HEK293T (cell line): Measurements from ENCODE around the gene F11.
A peak's percentile ranks its signal among the peaks of the same experiment; 100 is the strongest.

Source experiments
- CTCF ChIA-PET: fragments of 350-600 bp; formaldehyde crosslinking; extraction: SDS; loops from one replicate; lab custom pipeline; 2021; ENCODE audit warnings: antibody characterized with exemption, inconsistent platforms; lab: Yijun Ruan, JAX
- POLR2A ChIA-PET: fragments of 350-600 bp; formaldehyde crosslinking; extraction: SDS; loops from one replicate; lab custom pipeline; 2020; ENCODE audit warnings: antibody characterized with exemption, inconsistent platforms; lab: Yijun Ruan, JAX
- DNase-seq: peaks from one replicate; pipeline ENCODE4 v3.0.0; 2012; ENCODE audit warnings: mixed read lengths; ENCODE audit errors: extremely low spot score
- ARNT ChIP-seq: fragments of 450-650 bp; IDR thresholded peaks from 2 replicates; pipeline ENCODE4 v1.6.1; 2017; ENCODE audit warnings: mild to moderate bottlenecking
- BHLHE40 ChIP-seq: fragments of 450-650 bp; IDR thresholded peaks from 2 replicates; pipeline ENCODE4 v1.6.1; 2016; ENCODE audit warnings: mild to moderate bottlenecking, moderate library complexity, borderline replicate concordance
- CTBP1 ChIP-seq: fragments of 450-650 bp; IDR thresholded peaks from 2 replicates; pipeline ENCODE4 v1.6.1; 2016; ENCODE audit warnings: borderline replicate concordance
- ELF4 ChIP-seq: fragments of 450-650 bp; IDR thresholded peaks from 2 replicates; pipeline ENCODE4 v1.6.1; 2017; ENCODE audit warnings: antibody characterized with exemption
- FOXA1 ChIP-seq: fragments of 450-650 bp; IDR thresholded peaks from 2 replicates; pipeline ENCODE4 v1.6.1; 2016; ENCODE audit warnings: mild to moderate bottlenecking
- FOXK2 ChIP-seq: fragments of 450-650 bp; IDR thresholded peaks from 2 replicates; pipeline ENCODE4 v1.6.1; 2016; ENCODE audit warnings: mild to moderate bottlenecking
- FOXM1 ChIP-seq: fragments of 450-650 bp; IDR thresholded peaks from 2 replicates; pipeline ENCODE4 v1.6.1; 2017; ENCODE audit warnings: mild to moderate bottlenecking, borderline replicate concordance
- HDGF ChIP-seq: fragments of 450-650 bp; IDR thresholded peaks from 2 replicates; pipeline ENCODE4 v1.6.1; 2017; ENCODE audit warnings: antibody characterized with exemption, borderline replicate concordance
- L3MBTL2 ChIP-seq: fragments of 450-650 bp; conservative IDR thresholded peaks from 2 replicates; pipeline ENCODE4 v1.6.1; 2016; ENCODE audit warnings: mild to moderate bottlenecking
- LEF1 ChIP-seq: fragments of 450-650 bp; IDR thresholded peaks from 2 replicates; pipeline ENCODE4 v1.6.1; 2017; ENCODE audit warnings: mild to moderate bottlenecking, borderline replicate concordance
- NFRKB ChIP-seq: fragments of 450-650 bp; IDR thresholded peaks from 2 replicates; pipeline ENCODE4 v1.6.1; 2016; ENCODE audit warnings: mild to moderate bottlenecking, moderate library complexity
- SP1 ChIP-seq: fragments of 450-650 bp; IDR thresholded peaks from 2 replicates; pipeline ENCODE4 v1.6.1; 2017
- SUZ12 ChIP-seq: fragments of 450-650 bp; IDR thresholded peaks from 2 replicates; pipeline ENCODE4 v1.6.1; 2016; ENCODE audit warnings: mild to moderate bottlenecking
- TARDBP ChIP-seq: fragments of 450-650 bp; IDR thresholded peaks from 2 replicates; pipeline ENCODE4 v1.6.1; 2016
- ZNF384 ChIP-seq: fragments of 450-650 bp; IDR thresholded peaks from 2 replicates; pipeline ENCODE4 v1.6.1; 2016
- TF ChIP-seq, protein P1 (sequence below): fragments of 450-650 bp; IDR thresholded peaks from 2 replicates; pipeline ENCODE4 v1.6.1; 2016

F11 gene

DNA sequence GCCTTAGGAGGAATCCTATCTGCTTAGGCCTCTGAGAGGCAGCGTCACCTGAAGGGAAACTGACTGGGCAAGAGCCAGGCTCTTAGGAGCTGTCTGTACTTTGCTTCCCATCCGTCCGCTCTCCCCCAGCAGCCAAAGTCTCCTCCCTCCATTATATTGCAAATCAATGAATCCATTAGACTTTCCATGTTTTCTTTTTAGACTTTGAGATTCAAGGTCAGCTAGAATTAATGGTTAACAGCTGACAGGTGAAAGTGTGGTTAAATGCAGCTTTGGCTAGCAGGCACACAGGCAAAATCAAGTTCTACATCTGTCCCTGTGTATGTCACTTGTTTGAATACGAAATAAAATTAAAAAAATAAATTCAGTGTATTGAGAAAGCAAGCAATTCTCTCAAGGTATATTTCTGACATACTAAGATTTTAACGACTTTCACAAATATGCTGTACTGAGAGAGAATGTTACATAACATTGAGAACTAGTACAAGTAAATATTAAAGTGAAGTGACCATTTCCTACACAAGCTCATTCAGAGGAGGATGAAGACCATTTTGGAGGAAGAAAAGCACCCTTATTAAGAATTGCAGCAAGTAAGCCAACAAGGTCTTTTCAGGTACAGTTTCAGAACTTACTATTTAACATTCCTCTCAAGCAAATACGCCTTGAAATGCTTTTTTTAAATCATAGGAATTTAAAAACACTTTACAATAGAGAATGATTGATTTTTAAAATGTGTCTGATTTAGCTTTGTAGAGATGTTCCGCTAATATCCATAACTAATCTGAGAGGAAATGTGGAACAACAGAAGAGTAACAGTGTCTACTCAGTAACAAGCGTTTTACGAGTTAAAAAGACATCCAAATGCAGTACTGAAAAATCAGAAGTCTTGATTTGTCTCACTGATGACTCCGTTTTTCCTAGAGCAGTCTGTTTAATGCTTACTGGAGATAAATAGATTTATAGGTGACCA lies at the start of gene F11:
TSS of gene F11 (plus strand) at position 507 of the 970 bp plus-strand sequence. CDS start 948 bp downstream, outside the sequence.
- CTCF ChIA-PET, result interaction anchor here (0.7 to 1.1 kb wide), 2 partner anchors 12 to 1370 kb away, joined by 3 read pairs; no protein-coding TSS in a partner anchor
- TF ChIP-seq ELF4, result no peak
- no peak for TF ChIP-seq SP1
- TF ChIP-seq FOXA1, result no peak
- TF ChIP-seq ZNF384, result no peak
- no peak for TF ChIP-seq BHLHE40
- no peak for TF ChIP-seq LEF1
- TF ChIP-seq CTBP1, result no peak
- TF ChIP-seq NFRKB, result no peak
- no peak for DNase-seq
- POLR2A ChIA-PET, result interaction anchor here (1.5 kb wide), 1 partner anchor 62 kb away, joined by 5 read pairs; no protein-coding TSS in a partner anchor

DNA sequence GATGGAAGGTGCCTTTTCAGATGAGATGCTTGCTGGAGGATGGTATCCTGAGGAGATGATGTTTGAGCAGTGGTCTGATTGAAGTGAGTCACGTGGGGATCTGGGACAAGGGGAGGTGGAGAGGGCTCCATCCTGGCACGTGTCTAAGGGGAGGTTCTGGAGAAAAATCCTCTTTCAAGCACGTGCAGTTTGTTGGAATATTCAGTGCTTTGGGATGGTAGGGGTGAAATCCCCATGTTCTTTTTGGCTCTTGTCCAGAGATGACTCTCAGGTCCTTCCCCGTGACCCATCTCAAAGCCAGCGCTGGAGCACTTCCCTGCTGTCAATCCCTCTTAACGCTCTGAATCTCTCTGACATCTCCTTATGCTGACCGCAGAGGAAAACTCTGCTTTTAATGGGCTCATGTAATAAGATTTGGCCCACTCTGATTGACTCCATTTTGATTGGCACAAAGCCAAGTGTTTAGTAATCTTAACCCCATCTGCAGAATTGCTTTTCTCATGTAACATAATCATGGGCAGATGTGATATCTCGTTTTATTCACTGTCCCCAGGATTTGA lies 49.4 kb upstream of the F11 start:
- CTCF ChIA-PET, result interaction anchor here (0.9 to 1.4 kb wide), 2 partner anchors 10 to 13 kb away, joined by 3 to 4 read pairs; no protein-coding TSS in a partner anchor

DNA sequence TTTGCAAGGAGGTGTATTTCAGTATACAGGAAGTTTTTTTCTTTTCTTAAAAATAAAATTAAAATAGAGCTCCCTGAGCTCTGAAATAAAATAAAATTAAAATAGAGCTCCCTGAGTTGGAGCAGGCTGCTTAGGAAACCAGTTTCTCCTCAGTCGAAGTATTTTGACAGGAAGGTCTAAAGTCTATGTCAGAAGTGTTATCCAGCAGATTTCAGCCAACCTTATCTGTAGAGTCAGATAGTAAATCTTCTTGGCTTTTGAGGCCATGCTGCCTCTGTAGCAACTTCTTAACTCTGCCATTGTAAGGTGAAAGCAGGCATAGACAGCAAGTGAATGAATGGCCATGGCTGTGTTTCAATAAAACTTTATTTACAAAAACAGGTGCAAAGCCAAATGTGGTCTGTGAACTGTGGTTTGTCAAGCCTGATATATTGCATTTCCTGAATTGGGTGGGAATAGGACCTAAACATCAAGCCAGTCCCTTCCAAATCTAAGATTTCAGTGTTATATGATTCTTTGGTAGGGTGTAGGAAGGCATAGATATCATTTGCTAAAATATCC lies 48.2 kb upstream of the F11 start:
- DNase-seq, result no peak
- CTCF ChIA-PET, result interaction anchor here (0.6 to 1.5 kb wide), 2 partner anchors 11 to 80 kb away, joined by 3 read pairs; no protein-coding TSS in a partner anchor
- POLR2A ChIA-PET, result no interaction called here

More for the DNA sequence above, 49.4 kb upstream of the F11 start:
- DNase-seq, result no peak
- TF ChIP-seq, protein P1, sequence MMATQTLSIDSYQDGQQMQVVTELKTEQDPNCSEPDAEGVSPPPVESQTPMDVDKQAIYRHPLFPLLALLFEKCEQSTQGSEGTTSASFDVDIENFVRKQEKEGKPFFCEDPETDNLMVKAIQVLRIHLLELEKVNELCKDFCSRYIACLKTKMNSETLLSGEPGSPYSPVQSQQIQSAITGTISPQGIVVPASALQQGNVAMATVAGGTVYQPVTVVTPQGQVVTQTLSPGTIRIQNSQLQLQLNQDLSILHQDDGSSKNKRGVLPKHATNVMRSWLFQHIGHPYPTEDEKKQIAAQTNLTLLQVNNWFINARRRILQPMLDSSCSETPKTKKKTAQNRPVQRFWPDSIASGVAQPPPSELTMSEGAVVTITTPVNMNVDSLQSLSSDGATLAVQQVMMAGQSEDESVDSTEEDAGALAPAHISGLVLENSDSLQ, result peak; percentile 17
- no peak for TF ChIP-seq FOXA1
- POLR2A ChIA-PET, result no interaction called here

GRCh38 chr4:186221624-186222023 lies 44.4 kb upstream of the F11 start:
- POLR2A ChIA-PET, result no interaction called here
- DNase-seq, result no peak
- TF ChIP-seq ARNT (no peak), FOXK2 (no peak), SUZ12 (no peak), SP1 (no peak), HDGF (no peak), L3MBTL2 (no peak), FOXM1 (no peak), LEF1 (no peak)
- CTCF ChIA-PET, result no interaction called here

More for the DNA sequence above, 48.2 kb upstream of the F11 start:
- TF ChIP-seq TARDBP (no peak), L3MBTL2 (no peak), CTBP1 (no peak), FOXA1 (no peak), ZNF384 (no peak), FOXM1 (no peak), HDGF (no peak), NFRKB (no peak)

DNA sequence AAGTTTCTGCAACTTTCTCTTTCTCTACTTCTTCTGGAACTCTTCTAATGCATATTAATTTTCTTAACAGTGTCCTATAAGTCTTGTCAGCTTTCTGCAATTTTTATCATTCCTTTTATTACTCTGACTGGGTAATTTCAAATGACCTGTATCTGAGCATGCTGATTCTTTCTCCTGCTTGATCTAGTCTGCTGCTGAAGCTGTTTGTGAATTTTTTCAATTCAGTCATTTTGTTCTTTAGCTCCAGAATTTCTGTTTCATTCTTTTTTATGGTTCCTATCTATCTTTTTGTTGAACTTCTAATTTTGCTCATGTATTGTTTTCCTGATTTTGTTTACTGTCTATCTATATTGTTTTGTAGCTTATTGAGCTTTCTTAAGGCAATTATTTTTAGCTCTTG lies 40.1 kb upstream of the F11 start:
- ChIA-PET POLR2A (no interaction called here), CTCF (no interaction called here)
- TF ChIP-seq BHLHE40 (no peak), ARNT (no peak), FOXA1 (no peak), LEF1 (no peak), FOXK2 (no peak), CTBP1 (no peak), FOXM1 (no peak), ZNF384 (no peak), L3MBTL2 (no peak), ELF4 (no peak), SUZ12 (no peak), SP1 (no peak), NFRKB (no peak), HDGF (no peak), TARDBP (no peak)
- TF ChIP-seq, protein P1, result no peak
- no peak for DNase-seq

DNA sequence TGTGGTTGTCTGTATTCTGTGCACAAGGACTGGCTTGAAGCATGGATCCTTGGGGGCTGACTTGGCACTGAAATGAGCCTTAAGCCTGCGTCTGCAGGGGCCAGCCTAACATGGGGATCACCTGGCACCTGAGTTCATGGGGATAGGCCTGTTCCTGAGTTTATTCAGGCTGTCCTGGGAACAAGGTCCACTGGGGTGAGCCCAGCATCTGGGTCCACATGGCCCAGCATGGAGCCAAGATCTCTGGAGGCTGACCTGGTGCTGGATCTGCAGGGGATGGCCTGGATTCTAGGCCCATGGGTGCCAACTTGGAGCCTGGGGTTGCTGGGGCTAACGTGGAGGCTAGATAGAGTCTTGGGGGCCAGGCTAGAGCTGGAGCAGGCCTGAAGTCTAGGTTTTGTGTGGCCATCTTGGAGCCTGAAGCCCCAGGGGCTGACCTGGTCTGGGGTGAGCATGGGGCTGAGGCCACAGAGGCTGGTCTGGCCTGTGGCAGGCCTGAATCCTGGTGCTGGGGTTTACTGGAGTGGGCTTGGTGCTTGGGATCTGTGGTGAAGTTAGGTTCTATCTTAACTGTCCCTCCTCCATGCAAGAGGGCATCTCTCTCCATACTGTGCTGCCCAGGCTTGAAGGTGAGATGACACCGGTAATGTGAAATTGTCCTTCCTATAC lies 39.3 kb upstream of the F11 start:
- ChIA-PET POLR2A (no interaction called here), CTCF (no interaction called here)
- no peak for DNase-seq
- TF ChIP-seq FOXK2, result no peak
- TF ChIP-seq SUZ12, result no peak
- TF ChIP-seq CTBP1, result no peak
- TF ChIP-seq ARNT, result no peak
- TF ChIP-seq TARDBP, result no peak
- no peak for TF ChIP-seq BHLHE40
- TF ChIP-seq NFRKB, result no peak
- TF ChIP-seq ZNF384, result no peak
- TF ChIP-seq L3MBTL2, result no peak
- TF ChIP-seq HDGF, result no peak
- no peak for TF ChIP-seq FOXM1
- no peak for TF ChIP-seq LEF1
- no peak for TF ChIP-seq FOXA1
